Epithelial cell of esophagus (primary cell): ENCODE results near the gene ATF7IP.
A peak's percentile ranks its signal among the peaks of the same experiment; 100 is the strongest.

Source experiments
- DNase-seq: peaks from one replicate; pipeline ENCODE4 v3.0.0; 2010; ENCODE audit warnings: low read depth
- H3K4me3 ChIP-seq: 2 replicates; pipeline ENCODE4 v1.5.1; 2011; ENCODE audit warnings: mild to moderate bottlenecking, low read length, control low read depth
- CTCF ChIP-seq: IDR thresholded peaks from 2 replicates; pipeline ENCODE4 v1.5.1; 2011; ENCODE audit warnings: low read depth, mild to moderate bottlenecking, low read length, control low read depth, inconsistent platforms; ENCODE audit not compliant: insufficient read depth; ENCODE audit errors: missing control alignments

The ATF7IP gene

GRCh38 chr12:14422516-14423230 lies 57.2 kb downstream of the ATF7IP start:
- H3K4me3 ChIP-seq: no peak overlapping the region
- no peak for TF ChIP-seq CTCF
- DNase-seq: peak; percentile 60

- DNase-seq: no peak
- TF ChIP-seq CTCF: no peak
- H3K4me3 ChIP-seq: no peak overlapping the region
Observed at GRCh38 chr12:14424545-14424944, 59.1 kb downstream of the ATF7IP start.

GRCh38 chr12:14426792-14427191 lies 61.3 kb downstream of the ATF7IP start:
- TF ChIP-seq CTCF: no peak
- no peak overlapping the region for H3K4me3 ChIP-seq
- DNase-seq: no peak

- no peak for TF ChIP-seq CTCF
- H3K4me3 ChIP-seq: no peak overlapping the region
- DNase-seq: no peak
Observed at GRCh38 chr12:14427929-14428328, 62.4 kb downstream of the ATF7IP start.

- no peak for DNase-seq
- no peak for TF ChIP-seq CTCF
- H3K4me3 ChIP-seq: no peak overlapping the region
Observed at GRCh38 chr12:14430394-14430986, 65.0 kb downstream of the ATF7IP start.

- TF ChIP-seq CTCF: no peak
- DNase-seq: no peak
Observed at GRCh38 chr12:14431975-14432374, 66.5 kb downstream of the ATF7IP start.

GRCh38 chr12:14435627-14436026 lies 70.1 kb downstream of the ATF7IP start:
- no peak overlapping the region for H3K4me3 ChIP-seq
- no peak for DNase-seq
- no peak for TF ChIP-seq CTCF

More at GRCh38 chr12:14431975-14432374, 66.5 kb downstream of the ATF7IP start:
- no peak overlapping the region for H3K4me3 ChIP-seq
